Activated CD4-positive, alpha-beta T cell treated with anti-CD3 and anti-CD28 coated beads, Interleukin-2, amount 50 U/mL, for 24 hours (primary cell): ENCODE measurements around the gene CTBP1.
"Not testable (repeated sequence)": the region's sequence is repeated elsewhere in the genome, so short reads cannot be mapped to it uniquely, and the experiment has no call there.

ENCODE experiments used
- DNase-seq, 2 donors: peaks; one replicate each; pipeline ENCODE4 v3.0.0-alpha.2; 2020; ENCODE audit warnings: low read depth in 1 of 2, low spot score in 1 of 2

CTBP1 gene

DNA sequence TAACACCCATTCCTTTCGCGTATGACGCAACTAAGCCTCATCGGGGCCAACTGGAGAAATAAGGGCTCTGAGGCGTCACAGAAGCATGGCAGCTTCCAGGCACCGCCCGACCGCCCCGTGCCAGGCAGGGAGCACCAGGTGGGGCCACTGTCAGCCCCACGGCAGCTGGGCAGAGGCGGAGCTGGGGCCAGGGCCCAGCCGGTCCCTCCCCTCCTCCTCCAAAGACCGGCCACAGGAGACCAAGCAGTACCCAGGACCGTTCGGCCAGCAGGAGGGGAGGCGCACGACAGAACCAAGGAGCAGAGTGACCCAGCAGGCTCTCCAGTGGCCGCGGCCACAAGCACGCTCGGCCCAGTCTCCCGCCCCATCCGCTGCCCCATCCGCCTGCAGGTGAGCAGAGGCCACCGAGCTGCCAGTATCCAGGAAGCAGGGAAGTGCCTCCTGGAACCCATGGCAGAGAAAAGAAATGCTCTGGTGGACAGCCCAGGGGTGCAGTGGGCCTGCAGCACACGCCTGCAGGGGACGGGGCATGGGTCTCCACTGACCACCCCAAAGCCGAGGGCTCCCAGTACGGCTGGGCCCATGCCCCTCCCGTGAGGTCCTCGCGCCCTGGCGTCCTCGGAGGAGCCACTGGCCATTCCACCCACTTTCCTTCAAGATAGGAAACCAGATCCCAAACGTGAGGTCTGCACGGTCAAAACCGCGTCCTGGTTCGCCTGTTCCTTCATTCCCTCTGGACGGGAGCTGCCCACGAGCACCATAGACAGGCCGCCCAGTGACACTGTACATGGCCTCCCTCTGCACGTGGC is 9.6 kb downstream of the CTBP1 start:
- DNase-seq: no peak

DNA sequence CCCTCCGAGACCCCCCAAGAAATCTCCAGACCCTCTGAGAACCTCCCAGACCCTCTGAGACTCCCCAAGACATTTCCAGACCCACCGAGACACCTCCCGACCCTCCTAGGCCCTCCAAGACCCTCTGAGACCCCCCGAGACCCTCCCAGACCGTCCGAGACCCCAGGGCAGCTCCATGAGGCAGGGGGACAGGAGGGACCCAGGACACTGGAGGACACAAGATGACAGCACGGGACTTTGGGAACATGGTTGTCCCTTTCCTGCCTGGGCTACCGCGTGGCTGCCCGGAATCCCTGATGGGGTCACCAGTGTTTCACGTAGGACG is 10.3 kb downstream of the CTBP1 start:
- no peak for DNase-seq

DNA sequence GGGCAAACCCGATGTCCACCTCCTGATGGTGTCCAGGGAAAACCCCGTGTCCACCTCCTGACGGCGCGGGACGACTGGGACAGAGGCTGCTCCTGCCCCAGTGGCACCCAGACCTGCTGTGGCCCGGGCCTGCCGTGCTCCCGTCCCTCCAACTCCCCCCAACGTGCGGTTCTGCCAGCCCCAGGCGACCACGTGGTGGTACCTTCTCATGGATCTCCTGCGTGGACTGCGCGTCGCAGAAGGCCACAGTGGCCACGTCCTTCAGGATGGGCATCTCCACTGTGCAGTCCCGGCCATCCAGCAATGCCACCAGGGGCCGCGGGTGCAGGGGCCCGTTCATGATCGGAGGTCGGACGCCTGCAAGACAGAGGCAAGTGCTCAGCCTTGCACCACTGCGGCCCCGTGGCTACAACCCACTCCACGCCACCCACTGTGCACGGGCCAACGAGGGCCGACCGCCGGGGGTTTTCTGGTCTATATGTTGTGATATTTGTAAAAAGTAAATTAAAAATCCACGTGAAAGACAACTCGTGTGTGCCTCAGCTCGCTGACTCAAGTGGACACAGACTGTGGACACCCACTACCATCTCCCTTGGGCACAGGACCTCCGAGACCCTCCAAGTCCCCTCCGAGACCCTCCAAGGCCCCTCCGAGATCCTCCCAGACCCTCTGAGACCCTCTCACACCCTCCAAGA is 10.8 kb downstream of the CTBP1 start:
- DNase-seq: no peak

DNA sequence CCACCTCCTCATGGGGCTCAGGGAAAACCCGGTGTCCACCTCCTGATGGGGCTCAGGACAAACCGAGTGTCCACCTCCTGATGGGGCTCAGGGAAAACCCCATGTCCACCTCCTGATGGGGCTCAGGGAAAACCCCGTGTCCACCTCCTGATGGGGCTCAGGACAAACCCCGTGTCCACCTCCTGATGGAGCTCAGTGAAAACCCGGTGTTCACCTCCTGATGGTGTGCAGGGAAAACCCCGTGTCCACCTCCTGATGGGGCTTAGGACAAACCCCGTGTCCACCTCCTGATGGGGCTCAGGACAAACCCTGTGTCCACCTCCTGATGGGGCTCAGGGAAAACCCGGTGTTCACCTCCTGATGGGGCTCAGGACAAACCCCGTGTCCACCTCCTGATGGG is 11.7 kb downstream of the CTBP1 start:
- DNase-seq: not testable (repeated sequence)

DNA sequence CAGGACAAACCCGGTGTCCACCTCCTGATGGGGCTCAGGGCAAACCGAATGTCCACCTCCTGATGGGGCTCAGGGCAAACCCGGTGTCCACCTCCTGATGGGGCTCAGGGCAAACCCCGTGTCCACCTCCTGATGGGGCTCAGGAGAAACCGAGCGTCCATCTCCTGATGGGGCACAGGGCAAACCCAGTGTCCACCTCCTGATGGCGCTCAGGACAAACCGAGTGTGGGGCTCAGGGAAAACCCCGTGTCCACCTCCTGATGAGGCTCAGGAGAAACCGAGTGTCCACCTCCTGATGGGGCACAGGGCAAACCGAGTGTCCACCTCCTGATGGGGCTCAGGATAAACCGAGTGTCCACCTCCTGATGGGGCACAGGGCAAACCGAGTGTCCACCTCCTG is 12.1 kb downstream of the CTBP1 start:
- DNase-seq: not testable (repeated sequence)

DNA sequence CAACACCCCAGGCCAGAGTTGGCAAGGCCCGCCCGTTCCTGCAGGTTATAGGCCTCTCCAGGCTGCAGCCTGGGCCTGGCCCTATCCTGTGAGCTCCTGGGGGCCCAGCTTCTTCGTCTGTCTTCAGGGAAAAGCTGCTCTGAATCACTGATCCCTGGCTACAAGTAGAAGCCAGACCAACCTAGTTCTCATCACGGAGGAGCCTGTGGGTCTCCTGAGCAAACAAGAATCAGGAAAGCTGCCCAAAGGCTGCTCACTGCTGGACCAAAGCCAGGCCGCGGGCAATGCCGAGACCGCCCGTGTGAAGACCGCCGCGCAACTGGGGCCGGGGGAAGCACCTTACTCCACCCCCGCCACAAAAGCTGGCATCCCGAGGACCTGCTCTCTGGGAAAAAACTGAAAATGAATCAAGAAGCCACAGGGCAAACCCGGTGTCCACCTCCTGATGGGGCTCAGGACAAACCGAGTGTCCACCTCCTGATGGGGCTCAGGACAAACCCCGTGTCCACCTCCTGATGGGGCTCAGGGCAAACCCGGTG is 12.8 kb downstream of the CTBP1 start:
- DNase-seq: no peak

DNA sequence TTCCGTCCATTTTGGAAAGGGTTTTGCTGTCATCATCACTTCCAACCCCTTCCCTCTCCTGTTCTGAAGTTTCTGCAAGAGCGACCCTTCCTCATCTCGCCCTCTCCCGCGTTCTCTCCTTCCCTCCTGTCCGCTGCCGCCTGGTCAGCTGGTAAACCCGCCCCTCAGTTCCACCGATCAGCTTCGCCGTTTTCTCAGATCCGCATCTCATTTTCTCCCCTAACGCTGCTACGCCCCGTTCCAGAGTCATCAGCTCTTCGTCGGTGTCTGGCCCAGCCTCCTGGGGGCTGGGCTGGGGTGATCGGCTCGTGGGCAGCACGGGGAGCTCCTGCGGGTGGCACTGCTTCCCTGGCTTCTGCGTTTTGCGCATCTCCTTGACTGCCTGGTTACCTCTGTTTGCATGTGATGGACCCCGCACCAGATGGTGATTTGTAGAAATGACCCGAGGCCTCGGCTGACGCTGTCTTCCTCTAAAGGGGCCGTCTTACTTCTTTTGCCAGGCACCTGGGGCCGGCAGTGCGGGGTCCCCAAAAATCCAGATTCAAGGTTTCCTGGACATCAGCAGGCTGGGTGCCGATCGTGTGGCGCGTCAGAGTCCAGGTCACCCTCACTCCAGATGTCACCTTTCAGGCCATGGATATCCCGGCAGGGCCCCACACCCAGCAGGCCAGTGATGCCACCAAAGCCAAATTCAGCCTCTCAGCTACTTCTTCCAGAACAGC is 13.4 kb downstream of the CTBP1 start:
- no peak for DNase-seq

DNA sequence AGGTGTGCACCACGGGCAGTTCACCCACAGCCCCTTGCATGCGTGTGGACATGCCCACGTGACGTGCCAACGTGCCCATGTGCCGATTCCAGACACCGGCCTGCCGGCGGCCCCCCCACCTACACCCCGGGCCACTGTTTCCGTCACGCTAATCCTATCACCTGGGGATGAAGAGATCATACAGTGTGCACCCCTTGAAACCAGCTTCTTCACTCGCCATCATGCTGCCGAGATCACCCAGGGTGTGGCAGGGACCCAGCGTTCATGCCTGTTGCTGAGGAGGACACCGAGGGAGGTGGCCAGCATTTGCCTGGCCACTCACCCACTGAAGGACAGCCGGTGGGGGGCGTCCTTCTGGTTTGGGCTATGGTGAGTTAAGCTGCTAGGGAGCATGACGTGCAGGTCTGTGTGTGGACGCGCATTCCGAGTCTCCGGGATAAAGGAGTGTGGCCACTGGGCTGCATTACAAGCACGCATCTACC is 14.1 kb downstream of the CTBP1 start:
- DNase-seq: no peak

DNA sequence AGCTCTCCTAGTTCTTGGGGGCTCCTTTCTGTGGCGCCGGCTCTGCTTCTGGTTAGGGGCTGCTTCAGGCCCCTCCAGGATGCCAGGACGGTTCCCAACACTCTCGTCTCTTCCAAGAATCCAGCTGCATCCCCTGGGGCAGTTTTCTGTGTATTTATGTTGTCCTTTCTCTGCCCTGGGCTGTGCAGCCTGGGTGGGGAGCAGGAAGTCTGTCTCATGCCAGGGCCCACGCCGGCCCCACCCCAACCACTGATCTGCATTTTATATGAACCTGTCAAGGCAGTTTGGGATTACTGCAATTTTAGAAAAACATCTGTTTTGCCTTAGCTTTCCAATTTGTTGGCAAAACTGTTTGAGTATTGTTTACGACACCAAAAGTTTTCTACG is 14.6 kb downstream of the CTBP1 start:
- DNase-seq: no peak

DNA sequence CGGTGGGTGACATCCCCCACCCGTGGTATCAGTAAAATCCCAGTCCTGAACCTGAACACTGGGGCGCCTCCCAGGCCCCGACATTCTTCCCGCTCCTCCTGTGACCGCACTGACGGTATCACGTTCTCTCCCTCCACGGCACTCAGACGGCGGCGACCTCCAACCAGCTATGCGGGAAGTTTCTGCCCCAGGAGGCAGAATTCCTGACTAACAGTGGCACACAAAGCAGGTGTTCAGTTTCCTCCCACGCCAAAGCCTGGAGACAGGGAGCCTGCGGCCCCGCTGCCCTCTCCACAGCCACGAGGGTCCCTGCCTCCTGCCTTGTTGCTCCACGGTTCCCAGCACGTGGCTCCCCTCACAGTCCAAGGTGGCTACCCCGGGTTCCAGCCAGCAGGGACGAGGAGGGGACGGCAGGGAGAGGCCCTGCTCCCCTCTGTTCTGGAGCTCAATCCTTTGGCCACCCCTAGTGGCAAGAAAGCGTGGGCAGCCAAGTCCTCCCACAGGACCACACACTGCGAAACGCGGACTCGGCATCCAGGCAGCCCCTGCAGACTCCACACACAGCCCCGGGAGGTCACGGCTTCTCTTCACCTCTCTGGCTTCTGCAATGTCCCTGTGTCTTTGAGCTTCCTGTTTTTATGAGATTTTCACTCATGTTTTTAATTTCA is 15.2 kb downstream of the CTBP1 start:
- no peak for DNase-seq

DNA sequence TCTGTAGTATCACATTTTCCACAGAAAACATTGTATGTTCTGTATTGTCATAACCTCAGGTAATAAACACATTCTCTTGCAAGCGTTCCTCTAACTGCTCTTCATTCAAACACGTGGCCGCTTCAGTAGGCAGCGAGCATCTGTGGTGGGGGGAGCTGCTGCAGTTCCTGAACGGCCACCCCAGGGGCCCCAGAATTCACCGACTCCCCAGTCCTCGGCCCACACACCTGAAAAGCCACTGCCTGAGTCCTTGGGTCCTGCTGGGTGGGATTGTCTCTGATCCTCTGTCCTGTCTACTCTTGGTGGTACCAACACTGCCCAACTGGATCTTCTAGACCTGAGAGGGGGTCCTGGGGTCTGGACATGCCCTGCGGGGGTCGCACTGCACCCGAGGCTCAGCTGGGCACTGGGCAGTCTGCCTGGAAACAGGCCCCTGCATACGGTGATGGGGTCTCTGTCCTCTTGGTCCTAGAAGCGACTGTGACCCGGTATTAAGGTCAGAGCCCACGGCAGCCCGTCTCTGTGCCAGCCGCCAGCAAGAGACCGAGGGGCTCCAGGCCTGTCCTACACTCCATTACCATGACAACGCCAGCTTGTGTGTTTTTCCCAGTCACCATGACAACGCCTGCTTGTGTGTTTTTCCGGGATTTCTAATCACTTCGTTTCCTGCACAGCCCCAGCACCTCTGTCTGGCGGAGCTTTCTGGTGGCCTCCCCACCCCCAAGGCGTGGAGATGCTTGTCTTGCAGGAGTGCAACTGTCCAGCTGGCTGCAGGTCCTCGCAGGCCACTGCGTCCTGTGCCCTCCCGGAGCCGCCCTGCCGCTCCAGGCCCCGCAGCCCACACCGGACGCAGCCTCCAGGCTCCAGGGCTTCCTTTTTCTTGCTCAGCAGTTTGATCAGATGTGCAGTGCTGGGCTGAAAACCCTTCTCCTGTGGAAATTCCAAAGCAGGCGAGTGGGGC is 16.0 kb downstream of the CTBP1 start:
- DNase-seq: no peak

DNA sequence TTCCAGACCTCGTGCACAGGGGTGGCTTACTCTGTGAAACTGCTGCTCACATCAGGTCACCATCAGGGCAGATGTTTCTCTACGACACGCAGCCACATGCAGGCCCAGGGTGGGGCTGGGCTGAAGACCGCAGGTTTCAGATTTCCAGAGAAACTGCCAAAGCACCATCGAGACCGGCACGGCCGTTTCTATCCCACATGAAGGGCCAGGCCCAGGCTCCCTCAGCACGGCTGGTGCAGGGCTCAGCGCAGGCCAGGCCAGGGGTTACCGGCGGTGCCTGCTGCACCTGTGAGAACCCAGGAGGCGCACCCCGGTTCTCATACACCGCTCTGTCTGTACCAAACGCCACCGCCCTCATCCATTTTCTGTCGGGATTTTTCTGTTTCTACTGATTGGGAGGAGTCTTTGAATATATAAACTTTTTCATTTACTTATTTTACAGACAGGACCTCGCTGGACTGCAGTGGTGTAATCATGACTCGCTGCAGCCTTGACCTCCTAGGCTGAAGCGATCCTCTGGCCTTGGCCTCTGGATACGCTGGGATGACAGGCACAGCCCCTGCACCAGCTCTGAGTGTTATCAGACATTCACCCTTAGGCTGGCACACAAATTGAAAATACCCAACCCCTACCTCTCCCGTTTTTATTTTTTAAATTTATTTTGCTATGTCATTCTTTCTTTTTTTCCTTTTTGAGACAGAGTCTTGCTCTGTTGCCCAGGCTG is 17.1 kb downstream of the CTBP1 start:
- no peak for DNase-seq

DNA sequence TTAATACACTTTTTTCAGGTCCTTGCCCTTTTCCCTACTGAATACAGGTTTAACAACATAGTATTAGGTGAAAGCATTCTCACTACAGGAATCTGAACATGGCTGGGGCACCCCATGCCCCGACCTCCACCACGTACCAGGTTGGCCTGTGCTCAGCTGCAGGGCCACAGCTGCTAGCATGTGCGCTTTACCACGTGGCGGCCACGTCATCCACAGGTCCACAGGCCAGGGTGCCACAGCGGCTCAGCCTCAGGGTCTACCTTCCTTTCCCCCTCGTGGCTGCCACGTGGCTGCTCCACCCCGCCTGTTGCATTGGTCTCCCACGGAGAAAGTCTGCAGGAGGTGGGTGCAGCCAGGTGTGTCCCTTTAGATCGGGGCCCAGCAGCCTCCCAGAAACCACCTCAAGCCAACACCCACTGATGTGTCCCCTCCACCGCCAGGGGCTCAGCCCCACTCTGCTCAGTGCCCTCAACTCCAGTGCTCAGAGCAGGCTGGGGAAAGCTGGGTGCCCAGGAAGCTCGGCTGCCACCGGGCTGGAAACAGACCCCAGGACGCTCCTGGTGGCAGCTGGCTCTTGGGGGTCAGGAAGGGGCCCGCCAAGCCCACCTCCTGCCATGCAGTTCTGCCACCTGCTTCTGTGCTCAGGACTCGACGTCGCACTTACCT is 17.8 kb downstream of the CTBP1 start:
- no peak for DNase-seq

DNA sequence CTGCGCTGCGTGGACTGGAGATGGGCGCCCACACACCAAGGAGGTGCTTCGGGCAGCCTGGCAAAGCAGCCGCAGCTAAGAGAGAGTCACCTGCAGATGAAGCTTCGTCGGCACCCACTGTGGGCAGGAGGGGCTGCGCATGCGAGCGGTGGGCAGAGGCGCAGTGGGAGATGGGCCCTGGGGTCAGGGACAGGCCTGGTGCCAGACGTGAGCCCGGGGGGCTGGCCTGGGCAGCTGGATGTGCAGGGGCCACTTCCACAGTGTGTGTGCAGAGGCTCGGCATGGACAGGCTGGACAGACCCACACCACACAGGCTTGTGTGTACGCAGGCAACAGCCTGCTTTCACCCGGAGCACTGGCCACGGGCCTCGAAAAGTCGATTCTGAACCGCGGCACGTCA is 18.6 kb downstream of the CTBP1 start:
- no peak for DNase-seq

DNA sequence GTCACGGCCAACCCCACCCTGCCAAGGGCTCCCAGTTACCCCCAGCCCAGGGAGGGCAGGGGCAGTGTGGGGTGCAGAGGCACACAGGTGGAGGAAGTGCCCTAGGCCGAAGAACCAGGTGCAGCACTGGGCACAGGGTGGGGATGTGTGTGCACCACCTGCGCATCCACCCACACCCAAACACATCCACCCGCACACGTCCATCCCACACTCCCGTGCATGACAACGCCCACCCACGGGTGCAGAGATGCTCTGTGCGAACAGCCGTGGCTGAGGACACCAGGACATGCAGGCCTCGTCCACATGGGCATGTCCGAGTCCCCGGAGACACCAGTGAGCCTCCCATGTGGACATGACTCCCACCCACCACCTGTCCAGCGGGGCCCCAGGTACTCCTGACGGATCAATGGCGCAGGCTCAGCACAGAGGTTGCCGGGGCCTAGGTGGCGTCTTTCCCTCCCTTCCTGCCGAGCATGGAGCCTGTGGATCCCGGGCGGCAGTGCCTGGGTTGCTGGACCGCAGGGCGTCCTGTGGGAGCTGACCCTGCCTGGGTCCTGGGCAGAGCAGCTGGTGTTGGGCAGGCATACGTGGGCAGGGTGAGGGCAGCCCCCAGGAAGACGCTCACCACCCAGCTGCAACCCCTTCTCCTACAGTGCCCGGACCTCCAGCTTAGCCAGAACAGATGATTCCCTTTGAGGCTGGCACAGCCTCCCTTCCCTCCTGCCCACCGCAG is 19.6 kb downstream of the CTBP1 start:
- no peak for DNase-seq

DNA sequence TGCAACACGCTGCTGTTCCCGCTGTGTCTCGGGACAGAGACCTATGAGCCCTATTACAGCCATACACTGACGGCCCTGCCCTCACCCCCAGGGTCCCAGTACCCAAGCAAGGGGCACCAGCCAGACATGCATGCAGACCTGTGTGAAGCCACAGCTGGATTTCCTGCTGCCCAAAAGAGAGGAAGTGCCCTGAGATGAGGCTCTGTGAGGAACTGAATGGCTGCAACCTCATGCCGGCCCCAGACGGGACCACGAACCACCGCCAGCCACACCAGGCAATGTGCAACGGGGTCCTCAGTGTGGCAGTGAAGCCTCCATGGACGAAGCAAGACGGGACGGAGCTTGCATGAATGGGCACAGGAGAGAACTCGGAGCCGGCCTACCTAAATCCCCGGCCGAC is 21.1 kb downstream of the CTBP1 start:
- no peak for DNase-seq

DNA sequence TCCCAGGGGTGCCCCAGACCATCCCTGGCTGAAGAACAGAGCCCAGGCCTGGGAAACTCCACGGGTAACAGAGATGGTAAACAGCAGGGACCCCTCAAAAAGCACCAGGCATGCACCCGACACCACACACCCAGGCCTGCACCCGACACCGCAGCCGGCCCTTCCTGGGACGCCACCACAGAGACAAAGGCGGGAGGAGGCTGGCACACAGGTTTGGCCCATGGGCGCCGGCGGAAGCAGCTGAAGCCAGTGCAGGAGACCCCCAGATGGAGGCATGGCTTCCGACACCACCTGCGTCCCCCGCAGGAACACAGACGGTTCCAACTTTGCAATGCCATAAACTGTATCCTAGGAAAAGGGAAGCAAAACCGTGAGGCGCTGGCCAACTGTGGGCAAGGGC is 22.3 kb downstream of the CTBP1 start:
- no peak for DNase-seq

DNA sequence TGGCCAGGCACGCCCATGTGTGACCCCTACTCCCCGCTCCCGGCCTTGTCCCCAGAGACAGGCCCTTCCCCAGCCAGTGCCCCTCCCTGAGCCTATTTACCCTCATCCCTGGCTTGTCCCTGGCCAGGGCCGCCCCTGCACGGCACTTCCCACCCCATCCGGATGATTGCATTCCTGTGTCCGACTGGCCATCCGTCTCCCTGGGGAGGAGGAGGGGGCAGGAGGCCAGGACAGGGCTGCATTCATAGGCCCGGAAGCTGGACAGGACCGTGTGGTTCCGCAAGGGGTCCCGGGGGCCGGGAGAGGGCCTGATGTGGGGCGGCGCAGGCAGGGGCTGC is 22.8 kb downstream of the CTBP1 start:
- no peak for DNase-seq
